Stimulated activated CD8-positive, alpha-beta memory T cell treated with anti-CD3 and anti-CD28 coated beads, Interleukin-7, amount 100 ng/mL, for 4 hours (primary cell): ENCODE measurements around the gene TAMM41.
"Not testable (repeated sequence)": the region's sequence is repeated elsewhere in the genome, so short reads cannot be mapped to it uniquely, and the experiment has no call there.

ENCODE experiments used
- DNase-seq, 2 donors: peaks; one replicate each; pipeline ENCODE4 v3.0.0-alpha.2; 2020; ENCODE audit warnings: low read depth in 2 of 2

Gene TAMM41

DNA sequence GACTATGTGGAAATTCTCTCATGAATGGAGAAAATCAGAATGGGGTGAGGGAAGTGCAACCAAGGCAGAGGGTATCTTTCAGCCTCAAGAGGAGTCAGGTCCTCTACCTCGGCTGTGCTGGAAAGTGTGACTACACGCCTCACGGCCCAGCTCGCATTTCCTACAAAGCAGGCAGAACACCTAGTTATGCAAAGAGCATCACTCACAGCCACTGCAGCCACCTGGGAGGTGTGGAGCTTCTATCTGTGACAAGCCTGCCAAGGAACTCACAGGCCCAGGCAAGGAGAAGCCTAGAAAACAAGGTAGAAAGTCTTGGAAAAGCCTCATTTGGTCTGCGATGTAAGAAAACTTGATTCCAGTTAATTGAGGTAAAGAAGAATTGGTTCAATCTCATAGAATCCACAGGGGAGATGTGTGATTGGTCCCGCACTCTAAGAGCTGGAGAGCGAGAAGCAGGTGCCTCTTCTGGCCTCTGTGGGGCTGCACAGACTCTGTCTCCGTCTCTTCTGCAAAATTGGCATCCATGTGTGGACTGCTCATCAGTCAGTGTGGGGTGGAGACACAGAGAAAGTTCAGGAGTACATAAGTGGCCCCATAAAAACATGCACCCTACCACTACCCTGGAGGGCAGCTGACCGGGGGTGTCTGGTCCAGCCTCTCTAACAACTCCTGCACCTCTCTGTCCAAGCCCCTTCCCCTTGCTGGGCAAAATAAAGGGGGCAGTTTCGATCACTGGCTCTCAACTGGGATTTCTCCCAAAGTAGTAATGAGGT, 76.8 kb downstream of the TAMM41 start:
- DNase-seq = no peak

DNA sequence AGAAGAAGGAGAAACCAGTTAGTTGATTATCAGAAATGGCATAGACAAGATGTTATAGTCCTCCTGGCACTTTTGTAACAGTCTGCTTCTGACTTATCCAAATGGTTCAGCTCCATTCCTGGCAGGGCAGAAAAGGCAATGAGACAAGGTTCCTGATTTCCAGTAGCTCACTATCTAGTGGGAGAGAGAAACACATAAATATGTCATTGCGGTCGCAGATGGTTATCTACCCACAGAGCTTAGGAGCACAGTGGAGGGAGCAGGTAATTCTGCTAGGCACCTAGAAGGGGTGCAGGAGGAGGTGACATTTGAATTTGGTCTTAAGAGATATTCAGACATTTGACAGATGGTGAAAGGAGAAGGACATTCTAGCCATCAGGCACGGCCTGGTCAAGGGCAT, 78.1 kb downstream of the TAMM41 start:
- DNase-seq = no peak

DNA sequence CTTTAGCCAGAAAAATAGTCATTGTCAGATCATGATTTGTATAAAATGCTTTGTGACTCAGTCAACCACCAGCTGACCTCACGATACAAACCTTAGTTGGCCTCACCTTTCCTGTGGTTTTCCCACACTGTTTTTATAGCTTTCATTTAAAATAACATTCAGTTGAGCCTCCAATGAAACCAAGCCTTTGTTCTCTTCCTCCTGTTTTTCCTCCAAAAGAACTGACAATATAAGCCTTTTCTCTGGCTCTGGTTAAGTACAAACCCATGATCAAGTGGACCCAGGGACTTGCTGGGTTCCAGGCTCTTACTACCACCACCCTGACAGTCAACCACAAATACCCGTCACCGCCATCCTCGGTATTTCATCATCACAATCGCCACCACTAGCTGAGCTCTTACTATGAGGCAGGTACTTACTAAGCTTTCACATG, 81.7 kb downstream of the TAMM41 start:
- DNase-seq = peak in 1 of 2 donors; percentile 10

DNA sequence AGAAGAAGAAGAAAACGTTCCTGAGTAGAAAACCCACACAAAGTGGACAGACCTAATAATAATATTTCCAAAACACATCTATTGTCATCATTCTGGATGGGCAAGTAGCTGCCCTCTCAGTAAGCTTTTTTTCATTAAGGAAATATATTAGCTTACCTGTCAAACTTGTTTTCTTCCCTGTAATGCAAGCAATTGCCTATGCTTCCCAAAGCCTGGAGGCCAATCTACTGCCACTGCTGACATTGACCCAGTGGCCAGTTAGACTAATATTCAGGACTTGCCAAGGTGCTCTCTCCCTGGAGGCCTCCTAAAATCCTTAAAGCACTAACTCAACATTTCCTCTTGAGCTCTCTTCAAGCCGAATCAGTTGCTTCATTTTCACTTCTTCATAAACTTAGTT, 86.7 kb downstream of the TAMM41 start:
- no peak for DNase-seq

DNA sequence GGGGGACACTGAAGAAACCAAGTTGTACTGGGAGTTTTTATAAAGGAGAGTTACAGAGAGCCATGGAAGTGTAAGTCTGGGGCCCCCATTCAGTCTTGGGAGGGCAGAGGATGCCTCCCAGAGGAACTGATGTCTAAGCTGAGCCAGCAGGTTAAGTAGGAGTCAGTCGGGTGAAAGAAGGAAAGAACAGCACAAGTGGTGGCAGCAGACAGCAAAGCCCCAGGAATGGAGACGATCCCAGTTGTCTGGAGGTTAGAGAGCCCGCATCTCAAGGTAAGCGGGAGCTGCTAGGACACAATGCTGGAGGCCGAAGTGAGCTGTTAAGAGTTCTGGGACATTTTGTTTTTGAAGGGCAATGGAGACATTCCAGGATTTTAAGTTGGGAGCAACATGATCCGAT, 88.8 kb downstream of the TAMM41 start:
- DNase-seq = no peak

GRCh38 chr3:11757441-11757875, 89.2 kb downstream of the TAMM41 start:
- no peak for DNase-seq

DNA sequence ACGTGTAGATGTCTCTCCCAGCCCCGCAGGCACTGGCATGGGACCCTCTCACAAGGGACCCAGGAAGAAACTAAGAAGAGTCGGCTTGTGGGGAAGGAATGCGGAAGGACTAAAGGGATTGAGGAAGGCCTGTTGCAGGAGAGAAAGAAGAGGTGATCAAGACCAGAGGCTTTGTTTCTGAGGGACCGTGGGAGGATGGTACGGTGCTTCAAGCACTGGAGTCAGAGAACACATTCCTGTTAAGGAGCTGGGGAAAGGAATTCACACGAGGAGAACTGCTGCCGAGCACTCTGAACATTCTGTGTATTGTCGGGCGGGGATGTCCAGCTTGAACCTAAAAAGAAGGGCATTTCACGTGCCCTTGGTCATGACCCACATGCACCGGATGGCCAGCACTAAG, 91.4 kb downstream of the TAMM41 start:
- DNase-seq = no peak

- DNase-seq = not testable (repeated sequence)
These were observed 94.4 kb downstream of the TAMM41 start for GRCh38 chr3:11752254-11752653.

DNA sequence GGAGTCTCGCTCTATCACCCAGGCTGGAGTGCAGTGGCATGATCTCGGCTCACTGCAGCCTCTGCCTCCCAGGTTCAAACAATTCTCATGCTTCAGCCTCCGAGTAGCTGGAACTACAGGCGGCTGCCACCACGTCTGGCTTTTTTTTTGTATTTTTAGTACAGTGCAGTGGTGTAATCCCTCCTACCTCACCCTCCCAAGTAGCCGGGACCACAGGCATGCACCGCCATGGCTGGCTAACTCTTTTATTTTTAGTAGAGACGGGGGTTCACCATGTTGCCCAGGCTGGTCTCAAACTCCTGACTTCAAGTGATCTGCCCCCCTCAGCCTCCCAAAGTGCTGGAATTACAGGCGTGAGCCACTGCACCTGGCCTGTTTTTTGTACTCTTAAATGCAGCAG, 98.4 kb downstream of the TAMM41 start:
- not testable (repeated sequence) for DNase-seq
